KMS-11 (cell line): ENCODE data around the gene SEPSECS.

Source experiments
- H2AFZ ChIP-seq: fragments of 200-600 bp; sonication (generic); 2 replicates; pipeline ENCODE4 v1.6.1; 2016; ENCODE audit warnings: antibody characterized with exemption, mixed run types, low read depth
- H3K27ac ChIP-seq: fragments of 200-600 bp; sonication (generic); 2 replicates; pipeline ENCODE4 v1.6.1; 2016; ENCODE audit warnings: mild to moderate bottlenecking, mixed run types
- H3K27me3 ChIP-seq: fragments of 200-600 bp; sonication (generic); 2 replicates; pipeline ENCODE4 v1.6.1; 2017; ENCODE audit warnings: mild to moderate bottlenecking, low read depth, mixed run types, moderate library complexity; ENCODE audit not compliant: insufficient read depth
- H3K36me3 ChIP-seq: fragments of 200-600 bp; sonication (generic); 2 replicates; pipeline ENCODE4 v1.6.1; 2017; ENCODE audit warnings: mild to moderate bottlenecking, mixed run types; ENCODE audit not compliant: insufficient read depth
- H3K4me1 ChIP-seq: fragments of 200-600 bp; sonication (generic); 2 replicates; pipeline ENCODE4 v1.6.1; 2016; ENCODE audit warnings: mild to moderate bottlenecking, low read depth, mixed run types; ENCODE audit not compliant: poor library complexity, severe bottlenecking
- H3K4me2 ChIP-seq: fragments of 200-600 bp; sonication (generic); 2 replicates; pipeline ENCODE4 v1.7.0; 2016; ENCODE audit warnings: mild to moderate bottlenecking, mixed run types
- H3K4me3 ChIP-seq: fragments of 200-600 bp; sonication (generic); IDR thresholded peaks from 2 replicates; pipeline ENCODE4 v1.6.1; 2017; ENCODE audit warnings: low read depth, low read length, mixed read lengths; ENCODE audit not compliant: insufficient read depth
- H3K79me2 ChIP-seq: fragments of 200-600 bp; sonication (generic); 2 replicates; pipeline ENCODE4 v1.6.1; 2016; ENCODE audit warnings: low read depth, mixed run types; ENCODE audit not compliant: insufficient read depth
- H3K9ac ChIP-seq: fragments of 200-600 bp; sonication (generic); 2 replicates; pipeline ENCODE4 v1.6.1; 2016; ENCODE audit warnings: mild to moderate bottlenecking, mixed run types
- H4K20me1 ChIP-seq: fragments of 200-600 bp; sonication (generic); 2 replicates; pipeline ENCODE4 v1.6.1; 2016; ENCODE audit warnings: mild to moderate bottlenecking, mixed run types; ENCODE audit not compliant: insufficient read depth
- TF ChIP-seq, protein P1 (sequence below): fragments of 200-600 bp; sonication (generic); conservative IDR thresholded peaks from 2 replicates; pipeline ENCODE4 v1.6.1; 2017; ENCODE audit warnings: low read depth, mild to moderate bottlenecking, antibody characterized with exemption, low read length, moderate library complexity, mixed read lengths

The SEPSECS gene

DNA sequence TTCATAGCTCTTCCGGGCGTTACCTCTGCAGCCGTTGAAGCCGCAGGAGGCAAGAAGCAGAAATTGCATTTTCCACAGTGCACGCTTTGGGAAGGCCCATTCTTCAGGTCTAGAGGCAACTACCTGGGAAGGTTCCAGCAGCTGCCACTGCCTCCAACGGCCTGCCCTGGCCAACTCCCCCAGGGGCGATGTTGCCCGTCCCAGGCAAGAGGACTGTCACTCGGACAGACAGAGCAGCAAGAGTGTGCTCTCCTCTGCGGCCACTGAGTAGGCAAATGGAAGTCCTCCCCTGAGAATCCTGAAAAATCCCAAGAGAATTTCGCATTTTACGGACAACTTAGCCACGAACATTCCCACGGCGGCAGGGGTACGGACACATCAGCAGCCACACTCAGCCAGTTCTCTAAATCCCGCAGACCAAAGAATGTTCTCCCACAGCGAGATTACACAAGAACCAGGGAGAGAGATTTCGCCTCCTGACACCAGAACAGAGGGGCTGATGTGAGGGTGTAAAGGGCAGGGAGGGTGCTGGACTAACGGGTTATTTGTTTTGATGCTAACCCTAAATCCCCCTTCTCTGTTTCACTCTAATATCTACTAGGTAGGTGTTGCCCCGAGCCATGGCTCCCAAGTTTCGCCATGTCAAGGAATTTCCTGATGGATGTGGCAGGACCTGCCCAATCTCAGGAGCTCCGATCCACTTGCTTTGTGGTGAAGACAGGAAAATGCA, 63.8 kb downstream of the SEPSECS start:
- Histone ChIP-seq H3K4me2 (no peak overlapping the region), H3K36me3 (no peaks in the 10 kb centered on the region), H3K9ac (no peak overlapping the region), H3K4me1 (peaks cover 39% of the 10 kb centered on the region), H3K27me3 (no peaks in the 10 kb centered on the region), H3K79me2 (no peaks in the 10 kb centered on the region), H2AFZ (no peak overlapping the region), H3K4me3 (no peak overlapping the region), H4K20me1 (no peaks in the 10 kb centered on the region), H3K27ac (no peak overlapping the region)
- TF ChIP-seq, protein P1, sequence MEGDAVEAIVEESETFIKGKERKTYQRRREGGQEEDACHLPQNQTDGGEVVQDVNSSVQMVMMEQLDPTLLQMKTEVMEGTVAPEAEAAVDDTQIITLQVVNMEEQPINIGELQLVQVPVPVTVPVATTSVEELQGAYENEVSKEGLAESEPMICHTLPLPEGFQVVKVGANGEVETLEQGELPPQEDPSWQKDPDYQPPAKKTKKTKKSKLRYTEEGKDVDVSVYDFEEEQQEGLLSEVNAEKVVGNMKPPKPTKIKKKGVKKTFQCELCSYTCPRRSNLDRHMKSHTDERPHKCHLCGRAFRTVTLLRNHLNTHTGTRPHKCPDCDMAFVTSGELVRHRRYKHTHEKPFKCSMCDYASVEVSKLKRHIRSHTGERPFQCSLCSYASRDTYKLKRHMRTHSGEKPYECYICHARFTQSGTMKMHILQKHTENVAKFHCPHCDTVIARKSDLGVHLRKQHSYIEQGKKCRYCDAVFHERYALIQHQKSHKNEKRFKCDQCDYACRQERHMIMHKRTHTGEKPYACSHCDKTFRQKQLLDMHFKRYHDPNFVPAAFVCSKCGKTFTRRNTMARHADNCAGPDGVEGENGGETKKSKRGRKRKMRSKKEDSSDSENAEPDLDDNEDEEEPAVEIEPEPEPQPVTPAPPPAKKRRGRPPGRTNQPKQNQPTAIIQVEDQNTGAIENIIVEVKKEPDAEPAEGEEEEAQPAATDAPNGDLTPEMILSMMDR, result no peak

DNA sequence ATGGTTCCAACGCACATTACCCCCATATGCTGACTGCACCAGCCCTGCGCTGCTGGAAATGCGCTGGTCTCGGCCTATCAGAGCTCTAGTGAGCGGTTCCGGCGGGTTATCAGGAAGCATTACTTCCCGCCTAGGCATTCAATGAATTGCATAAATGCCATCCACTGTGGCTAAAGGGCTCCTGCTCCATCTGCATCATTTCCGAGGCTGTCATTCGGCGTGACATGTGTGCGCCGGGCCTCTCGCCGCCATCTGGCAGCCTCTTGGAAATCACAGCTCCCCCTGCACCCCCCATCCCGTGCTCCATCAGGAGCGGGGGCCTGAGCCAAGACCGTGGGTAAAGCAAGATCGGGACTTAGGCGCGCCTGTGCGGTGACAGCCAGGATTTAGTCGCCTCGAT, 64.4 kb downstream of the SEPSECS start:
- Histone ChIP-seq H3K36me3 (no peaks in the 10 kb centered on the region), H2AFZ (no peak overlapping the region), H3K9ac (no peak overlapping the region), H3K4me3 (no peak overlapping the region), H3K27ac (no peak overlapping the region), H3K4me1 (peaks cover 45% of the 10 kb centered on the region), H3K27me3 (no peaks in the 10 kb centered on the region), H3K79me2 (no peaks in the 10 kb centered on the region), H3K4me2 (no peak overlapping the region), H4K20me1 (no peaks in the 10 kb centered on the region)
- TF ChIP-seq, protein P1, result no peak

DNA sequence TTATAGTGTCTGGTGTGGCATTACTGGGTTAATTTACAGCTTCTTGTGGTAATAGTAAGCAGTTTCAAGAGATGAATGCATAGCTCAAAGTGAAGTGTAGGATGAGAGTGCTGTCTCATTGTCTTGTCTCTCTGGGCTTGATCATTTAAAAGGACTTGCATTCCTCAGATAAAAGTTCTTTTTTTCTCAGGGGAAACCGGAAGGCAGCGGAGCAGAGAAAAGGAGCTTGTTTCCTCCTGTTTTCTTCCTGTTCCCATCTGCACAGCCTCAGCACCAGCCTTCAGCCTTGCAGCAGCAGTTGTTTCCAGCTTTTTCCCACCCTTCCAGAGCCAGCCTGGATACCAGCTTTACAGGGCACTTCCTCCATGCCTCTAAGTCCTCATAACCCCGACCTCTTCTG, 68.1 kb downstream of the SEPSECS start:
- Histone ChIP-seq H3K4me1 (peaks cover 43% of the 10 kb centered on the region), H3K27me3 (no peaks in the 10 kb centered on the region), H3K9ac (no peak overlapping the region), H3K4me2 (peak overlapping the region; percentile 36; the same call in 1 of the 2 replicates), H2AFZ (no peak overlapping the region), H3K36me3 (no peaks in the 10 kb centered on the region), H3K79me2 (no peaks in the 10 kb centered on the region), H4K20me1 (no peaks in the 10 kb centered on the region), H3K4me3 (no peak overlapping the region), H3K27ac (peak overlapping the region; percentile 88; the same call in 1 of the 2 replicates)
- TF ChIP-seq, protein P1, result no peak

DNA sequence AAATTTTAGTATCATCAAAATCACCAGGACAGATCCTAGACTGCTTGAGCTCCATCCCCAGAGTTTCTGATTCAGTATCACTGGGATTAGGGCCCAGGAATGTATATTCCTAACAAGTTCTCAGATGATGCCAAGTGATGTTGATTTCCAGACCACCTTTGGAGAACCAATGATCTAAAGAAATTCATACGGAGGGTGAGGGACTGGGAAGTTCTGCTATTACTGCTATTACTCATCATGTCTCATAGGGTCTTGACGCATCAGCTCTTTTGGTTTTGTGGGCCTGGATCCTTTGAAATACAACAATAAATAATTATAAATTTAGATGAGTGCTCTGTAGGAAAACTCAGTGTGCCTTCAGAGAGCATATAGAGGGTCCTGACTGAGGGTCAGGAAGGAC, 69.7 kb downstream of the SEPSECS start:
- Histone ChIP-seq H3K4me3 (no peak overlapping the region), H3K36me3 (no peaks in the 10 kb centered on the region), H3K4me1 (peaks cover 60% of the 10 kb centered on the region), H3K4me2 (peak overlapping the region; percentile 48; the same call in 1 of the 2 replicates), H2AFZ (no peak overlapping the region), H3K79me2 (no peaks in the 10 kb centered on the region), H3K9ac (peak overlapping the region; percentile 57; the same call in 1 of the 2 replicates), H3K27ac (peak overlapping the region; percentile 88), H3K27me3 (no peaks in the 10 kb centered on the region), H4K20me1 (no peaks in the 10 kb centered on the region)
- TF ChIP-seq, protein P1, result no peak
